Measurements from ENCODE around the gene ANKRD39. TPM values are rescaled to one million over a fixed set of nuclear protein-coding genes. Genes with fewer than 3 reads are reported as not detected.

ANKRD39 gene
- total and polyA plus RNA-seq, 2 experiments from 2014 or later = 17.5 to 32.0 TPM

DNA sequence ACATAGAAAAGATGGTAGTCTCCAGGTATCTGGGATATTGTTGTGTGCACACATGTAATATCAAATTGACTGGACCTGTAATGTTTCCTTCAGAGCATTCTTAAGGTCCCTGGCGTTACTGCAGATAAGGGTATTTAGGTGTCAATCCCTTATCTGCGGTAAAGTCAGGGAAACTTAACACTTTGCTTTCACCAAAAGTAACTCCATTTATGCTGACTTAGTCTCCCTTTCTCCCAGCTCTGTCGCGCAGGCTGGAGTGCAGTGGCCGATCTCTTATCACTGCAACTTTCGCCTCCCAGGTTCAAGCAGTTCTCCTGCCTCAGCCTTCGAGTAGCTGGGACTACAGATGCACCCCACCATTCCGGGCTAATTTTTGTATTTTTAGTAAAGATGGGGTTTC lies 39.9 kb downstream of the ANKRD39 start:
- H3K27ac ChIP-seq (ENCODE audit: low read depth) = no peak overlapping the region
- peak overlapping the region; percentile 96 for H3K4me2 ChIP-seq
- H3K4me3 ChIP-seq = peak overlapping the region; percentile 88
- DNase-seq (ENCODE audit: low spot score) = no peak
- H3K4me1 Mint-ChIP-seq = peaks cover 40% of the 10 kb centered on the region
- no peaks in the 10 kb centered on the region for H3K27me3 ChIP-seq (ENCODE audit: insufficient read depth)
- peaks cover 59% of the 10 kb centered on the region for H3K79me2 ChIP-seq (replicated peaks; ENCODE audit: insufficient read depth)
- no peak overlapping the region for H2AFZ ChIP-seq
- H3K27me3 Mint-ChIP-seq (ENCODE audit: insufficient read depth, low read depth, poor library complexity) = peaks cover 18% of the 10 kb centered on the region
- peak overlapping the region; percentile 83 for H3K4me3 Mint-ChIP-seq
- H3K36me3 ChIP-seq (ENCODE audit: insufficient read depth) = no peaks in the 10 kb centered on the region; the same call in 1 of the 2 replicates
- no peaks in the 10 kb centered on the region for H3K9me3 Mint-ChIP-seq
- H3K9me2 ChIP-seq (ENCODE audit: insufficient read depth) = no peaks in the 10 kb centered on the region
- peaks cover 45% of the 10 kb centered on the region for H4K20me1 ChIP-seq (replicated peaks; ENCODE audit: insufficient read depth)
- H3K4me1 ChIP-seq (ENCODE audit: insufficient read depth) = peaks cover 21% of the 10 kb centered on the region
- peaks cover 36% of the 10 kb centered on the region for H3K36me3 Mint-ChIP-seq (ENCODE audit: low read depth)
- ATAC-seq = no peak
- H3K27ac Mint-ChIP-seq = no peak overlapping the region
- TF ChIP-seq, protein P1, sequence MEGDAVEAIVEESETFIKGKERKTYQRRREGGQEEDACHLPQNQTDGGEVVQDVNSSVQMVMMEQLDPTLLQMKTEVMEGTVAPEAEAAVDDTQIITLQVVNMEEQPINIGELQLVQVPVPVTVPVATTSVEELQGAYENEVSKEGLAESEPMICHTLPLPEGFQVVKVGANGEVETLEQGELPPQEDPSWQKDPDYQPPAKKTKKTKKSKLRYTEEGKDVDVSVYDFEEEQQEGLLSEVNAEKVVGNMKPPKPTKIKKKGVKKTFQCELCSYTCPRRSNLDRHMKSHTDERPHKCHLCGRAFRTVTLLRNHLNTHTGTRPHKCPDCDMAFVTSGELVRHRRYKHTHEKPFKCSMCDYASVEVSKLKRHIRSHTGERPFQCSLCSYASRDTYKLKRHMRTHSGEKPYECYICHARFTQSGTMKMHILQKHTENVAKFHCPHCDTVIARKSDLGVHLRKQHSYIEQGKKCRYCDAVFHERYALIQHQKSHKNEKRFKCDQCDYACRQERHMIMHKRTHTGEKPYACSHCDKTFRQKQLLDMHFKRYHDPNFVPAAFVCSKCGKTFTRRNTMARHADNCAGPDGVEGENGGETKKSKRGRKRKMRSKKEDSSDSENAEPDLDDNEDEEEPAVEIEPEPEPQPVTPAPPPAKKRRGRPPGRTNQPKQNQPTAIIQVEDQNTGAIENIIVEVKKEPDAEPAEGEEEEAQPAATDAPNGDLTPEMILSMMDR (conservative IDR thresholded peaks at IDR 0.05; ENCODE audit: low read depth in 2 of 2) = no peak
- TF ChIP-seq STAT1 (IDR thresholded peaks at IDR 0.05; ENCODE audit: unreplicated experiment) (no peak), ZNF331 (CRISPR knock-in tag; IDR thresholded peaks at IDR 0.05; ENCODE audit: low read depth) (no peak), NANOG (IDR thresholded peaks at IDR 0.05; ENCODE audit: borderline replicate concordance) (no peak), ZNF114 (CRISPR knock-in tag; IDR thresholded peaks at IDR 0.05) (no peak), EZH2 (IDR thresholded peaks at IDR 0.05; ENCODE audit: low read depth, unreplicated experiment) (no peak), POLR2AphosphoS5 (IDR thresholded peaks at IDR 0.05; ENCODE audit: low read depth) (no peak), JUNB (IDR thresholded peaks at IDR 0.05; ENCODE audit: unreplicated experiment) (no peak), CREB1 (CRISPR knock-in tag; IDR thresholded peaks at IDR 0.05; ENCODE audit: low read depth) (no peak), EZH2phosphoT487 (IDR thresholded peaks at IDR 0.05; ENCODE audit: unreplicated experiment) (no peak)
- TF ChIP-seq, protein P2, sequence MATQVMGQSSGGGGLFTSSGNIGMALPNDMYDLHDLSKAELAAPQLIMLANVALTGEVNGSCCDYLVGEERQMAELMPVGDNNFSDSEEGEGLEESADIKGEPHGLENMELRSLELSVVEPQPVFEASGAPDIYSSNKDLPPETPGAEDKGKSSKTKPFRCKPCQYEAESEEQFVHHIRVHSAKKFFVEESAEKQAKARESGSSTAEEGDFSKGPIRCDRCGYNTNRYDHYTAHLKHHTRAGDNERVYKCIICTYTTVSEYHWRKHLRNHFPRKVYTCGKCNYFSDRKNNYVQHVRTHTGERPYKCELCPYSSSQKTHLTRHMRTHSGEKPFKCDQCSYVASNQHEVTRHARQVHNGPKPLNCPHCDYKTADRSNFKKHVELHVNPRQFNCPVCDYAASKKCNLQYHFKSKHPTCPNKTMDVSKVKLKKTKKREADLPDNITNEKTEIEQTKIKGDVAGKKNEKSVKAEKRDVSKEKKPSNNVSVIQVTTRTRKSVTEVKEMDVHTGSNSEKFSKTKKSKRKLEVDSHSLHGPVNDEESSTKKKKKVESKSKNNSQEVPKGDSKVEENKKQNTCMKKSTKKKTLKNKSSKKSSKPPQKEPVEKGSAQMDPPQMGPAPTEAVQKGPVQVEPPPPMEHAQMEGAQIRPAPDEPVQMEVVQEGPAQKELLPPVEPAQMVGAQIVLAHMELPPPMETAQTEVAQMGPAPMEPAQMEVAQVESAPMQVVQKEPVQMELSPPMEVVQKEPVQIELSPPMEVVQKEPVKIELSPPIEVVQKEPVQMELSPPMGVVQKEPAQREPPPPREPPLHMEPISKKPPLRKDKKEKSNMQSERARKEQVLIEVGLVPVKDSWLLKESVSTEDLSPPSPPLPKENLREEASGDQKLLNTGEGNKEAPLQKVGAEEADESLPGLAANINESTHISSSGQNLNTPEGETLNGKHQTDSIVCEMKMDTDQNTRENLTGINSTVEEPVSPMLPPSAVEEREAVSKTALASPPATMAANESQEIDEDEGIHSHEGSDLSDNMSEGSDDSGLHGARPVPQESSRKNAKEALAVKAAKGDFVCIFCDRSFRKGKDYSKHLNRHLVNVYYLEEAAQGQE (IDR thresholded peaks at IDR 0.05; ENCODE audit: unreplicated experiment) = no peak
- TF ChIP-seq, protein P3, sequence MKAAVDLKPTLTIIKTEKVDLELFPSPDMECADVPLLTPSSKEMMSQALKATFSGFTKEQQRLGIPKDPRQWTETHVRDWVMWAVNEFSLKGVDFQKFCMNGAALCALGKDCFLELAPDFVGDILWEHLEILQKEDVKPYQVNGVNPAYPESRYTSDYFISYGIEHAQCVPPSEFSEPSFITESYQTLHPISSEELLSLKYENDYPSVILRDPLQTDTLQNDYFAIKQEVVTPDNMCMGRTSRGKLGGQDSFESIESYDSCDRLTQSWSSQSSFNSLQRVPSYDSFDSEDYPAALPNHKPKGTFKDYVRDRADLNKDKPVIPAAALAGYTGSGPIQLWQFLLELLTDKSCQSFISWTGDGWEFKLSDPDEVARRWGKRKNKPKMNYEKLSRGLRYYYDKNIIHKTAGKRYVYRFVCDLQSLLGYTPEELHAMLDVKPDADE (IDR thresholded peaks at IDR 0.05) = no peak
- peaks cover 6% of the 10 kb centered on the region; the same call in 1 of the 2 replicates for H3F3A ChIP-seq (replicated peaks; ENCODE audit: low read depth)

All from GM23338 (cell line).